ENCODE results near the gene CDKAL1.

The CDKAL1 gene

GRCh38 chr6:20933057-20933788 lies 399.0 kb downstream of the CDKAL1 start:
- FAIRE-seq = no peak

GRCh38 chr6:20936949-20937348 lies 402.7 kb downstream of the CDKAL1 start:
- no peak for FAIRE-seq

DNA sequence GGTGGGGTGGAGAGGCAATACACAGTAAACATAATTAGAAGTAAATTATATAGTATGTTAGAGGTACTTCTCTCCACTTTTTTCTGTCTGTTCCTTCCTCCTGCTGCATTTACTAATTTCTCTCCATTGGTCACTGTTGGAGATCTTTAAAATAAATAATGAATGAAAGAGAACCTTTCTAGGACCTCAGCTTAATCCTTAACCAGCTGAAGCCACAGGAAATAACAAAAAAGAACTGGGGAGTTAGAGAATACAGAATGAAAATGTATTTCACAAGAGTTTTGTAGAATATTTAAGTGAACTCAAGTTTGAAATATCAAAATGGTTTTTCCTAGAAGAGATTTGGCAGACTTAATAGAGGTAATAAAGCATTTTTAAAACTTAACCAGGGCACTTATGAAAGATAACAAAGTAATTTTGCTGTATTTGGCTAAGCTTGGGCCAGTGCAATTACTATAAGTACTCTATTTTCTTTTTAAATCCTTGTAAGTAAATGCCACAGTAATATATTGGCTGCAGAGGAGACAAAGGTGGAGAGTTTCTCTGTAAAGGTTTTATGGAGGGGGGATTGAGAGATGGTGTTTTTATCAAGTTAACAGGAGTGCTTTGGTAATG lies 405.0 kb downstream of the CDKAL1 start:
- no peak for FAIRE-seq

GRCh38 chr6:20943040-20943627 lies 408.9 kb downstream of the CDKAL1 start:
- no peak for FAIRE-seq

GRCh38 chr6:20943922-20944321 lies 409.7 kb downstream of the CDKAL1 start:
- no peak for FAIRE-seq

GRCh38 chr6:20946022-20946421 lies 411.8 kb downstream of the CDKAL1 start:
- no peak for FAIRE-seq

- no peak for FAIRE-seq
Observed at GRCh38 chr6:20946890-20947289, 412.6 kb downstream of the CDKAL1 start.

DNA sequence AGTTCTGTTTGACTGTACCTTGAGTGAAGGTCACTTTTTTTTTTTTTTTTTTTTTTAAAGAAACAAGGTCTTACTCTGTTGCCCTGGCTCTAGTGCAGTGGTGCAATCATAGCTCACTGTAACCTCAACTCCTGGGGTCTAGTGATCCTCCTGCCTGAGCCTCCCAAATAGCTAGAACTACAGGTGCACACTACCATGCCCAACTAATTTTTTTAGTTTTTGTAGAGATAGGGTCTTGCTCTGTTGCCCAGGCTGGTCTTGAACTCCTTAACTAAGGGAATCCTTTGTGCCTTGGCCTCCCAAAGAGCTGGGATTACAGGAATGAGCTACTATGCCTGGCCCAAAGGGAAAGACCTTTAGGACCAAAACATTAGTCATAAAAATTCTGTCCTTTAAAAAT lies 413.7 kb downstream of the CDKAL1 start:
- no peak for FAIRE-seq

GRCh38 chr6:20948556-20948955 lies 414.3 kb downstream of the CDKAL1 start:
- no peak for FAIRE-seq

DNA sequence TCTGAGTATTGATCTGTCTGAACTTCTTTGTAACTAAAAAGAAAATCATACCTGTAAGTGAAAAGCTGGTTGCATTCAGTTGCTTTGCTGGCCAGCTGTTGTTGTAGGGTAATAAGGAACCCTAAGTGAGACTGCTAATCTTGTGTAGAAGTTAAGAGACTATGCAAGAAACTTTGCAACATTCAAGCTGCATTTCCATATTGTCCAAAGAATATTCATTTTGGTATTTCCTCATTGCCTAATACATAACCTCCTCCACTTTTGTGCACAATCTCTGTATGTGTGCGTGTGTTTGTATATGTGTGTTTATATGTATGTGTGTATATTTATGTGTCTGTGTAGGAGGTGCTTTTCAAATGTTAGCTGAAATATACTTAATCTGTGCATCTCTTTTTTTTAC lies 414.9 kb downstream of the CDKAL1 start:
- no peak for FAIRE-seq

GRCh38 chr6:20952699-20953474 lies 418.6 kb downstream of the CDKAL1 start:
- no peak for FAIRE-seq

- FAIRE-seq = no peak
Observed at GRCh38 chr6:20954315-20954714, 420.1 kb downstream of the CDKAL1 start.

DNA sequence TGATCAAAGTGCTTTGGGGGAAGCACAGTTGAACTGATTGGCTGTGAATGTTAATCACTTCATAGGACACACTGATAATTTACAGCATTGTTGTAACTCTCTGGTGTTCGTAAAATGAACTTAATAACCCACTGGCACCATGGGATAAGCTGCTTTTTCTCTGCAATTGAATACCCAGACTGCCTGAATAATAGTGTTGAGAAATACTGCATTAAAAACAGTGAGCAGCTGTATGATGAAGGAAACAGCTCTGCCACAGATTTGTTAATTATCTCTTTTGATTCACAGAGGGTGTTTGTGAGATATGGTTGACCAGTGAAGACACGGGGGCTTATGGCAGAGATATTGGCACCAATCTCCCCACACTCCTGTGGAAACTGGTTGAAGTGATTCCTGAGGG lies 420.9 kb downstream of the CDKAL1 start:
- FAIRE-seq = no peak

GRCh38 chr6:20955751-20956150 lies 421.5 kb downstream of the CDKAL1 start:
- FAIRE-seq = no peak

- no peak for FAIRE-seq
Observed at GRCh38 chr6:20960067-20960466, 425.8 kb downstream of the CDKAL1 start.

- FAIRE-seq = no peak
Observed at GRCh38 chr6:20965276-20965675, 431.0 kb downstream of the CDKAL1 start.

GRCh38 chr6:20965915-20966314 lies 431.7 kb downstream of the CDKAL1 start:
- no peak for FAIRE-seq

GRCh38 chr6:20969551-20969950 lies 435.3 kb downstream of the CDKAL1 start:
- FAIRE-seq = no peak

GRCh38 chr6:20976391-20976918 lies 442.2 kb downstream of the CDKAL1 start:
- FAIRE-seq = no peak

DNA sequence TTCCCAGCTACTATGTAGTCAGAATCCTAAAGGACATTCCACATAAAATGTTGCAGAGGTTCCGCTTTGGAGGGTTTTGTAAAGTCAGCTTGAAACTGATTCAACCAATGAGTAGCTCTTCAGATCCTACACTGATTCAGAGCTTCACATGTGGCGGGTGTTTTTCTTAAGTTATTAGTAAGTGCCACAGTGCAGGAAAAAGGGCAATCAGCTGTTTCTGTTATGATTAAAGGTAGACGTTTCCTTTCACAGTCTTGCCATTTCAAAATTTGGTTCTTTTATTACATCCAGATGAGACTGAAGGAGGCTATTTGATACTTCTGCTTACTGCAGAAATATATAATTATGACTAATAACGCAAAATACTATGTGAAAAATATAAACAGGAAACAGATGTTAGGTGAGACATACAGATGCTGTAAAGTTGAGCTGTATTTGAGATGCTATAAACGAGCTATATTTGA lies 443.9 kb downstream of the CDKAL1 start:
- FAIRE-seq = no peak

- FAIRE-seq = no peak
Observed at GRCh38 chr6:20979076-20979475, 444.8 kb downstream of the CDKAL1 start.

- FAIRE-seq = no peak
Observed at GRCh38 chr6:20983961-20984360, 449.7 kb downstream of the CDKAL1 start.

GRCh38 chr6:20985821-20986220 lies 451.6 kb downstream of the CDKAL1 start:
- FAIRE-seq = no peak
